HepG2 (cell line): ENCODE measurements around the gene CHRNB4. TPM values are rescaled to one million over a fixed set of nuclear protein-coding genes. Genes with fewer than 3 reads are reported as not detected.
A peak's percentile ranks its signal among the peaks of the same experiment; 100 is the strongest.

Source experiments
- ATAC-seq: fragments of 200-7000 bp; cut with Tn5 transposase; 3 replicates; pipeline ENCODE4 v1.9.1; 2020; ENCODE audit warnings: mild to moderate bottlenecking, moderate library complexity
- BruUV-seq: library from RNA; stranded (reverse); fragments of 400-500 nt; replicated peaks from 2 replicates; lab custom pipeline; 2021; lab: Mats Ljungman, UMichigan
- CTCF ChIA-PET: fragments of 300-600 bp; formaldehyde crosslinking; extraction: SDS; loops from one replicate; lab custom pipeline; 2021; ENCODE audit warnings: low total read pairs, inconsistent platforms, low intra/inter-chr PET ratio; lab: Yijun Ruan, JAX
- POLR2A ChIA-PET: fragments of 350-600 bp; sonication (Branson Sonifier 250); formaldehyde crosslinking; loops from one replicate; lab custom pipeline; 2020; ENCODE audit warnings: antibody characterized with exemption, inconsistent platforms; lab: Yijun Ruan, JAX
- DNase-seq: peaks from one replicate; pipeline ENCODE4 v3.0.0-alpha.2; 2015; ENCODE audit warnings: low spot score
- FAIRE-seq: peaks from 3 replicates; lab custom pipeline; 2011; peaks lifted over from hg19 to GRCh38; lab: Jason Lieb, UNC
- H2AFZ ChIP-seq: one replicate; pipeline ENCODE4 v1.6.1; 2011; ENCODE audit warnings: low read length, inconsistent platforms
- H3K27ac ChIP-seq: fragments of 300-600 bp; 3 replicates; pipeline ENCODE4 v1.8.0; 2011; ENCODE audit warnings: mixed run types, mild to moderate bottlenecking, mixed read lengths, low read length, inconsistent platforms; ENCODE audit not compliant: insufficient read depth; ENCODE audit errors: extremely low read length
- H3K27me3 ChIP-seq, 2 experiments: fragments of 200-600 bp in 1 of 2; 2 replicates in 1 of 2; 3 replicates in 1 of 2; pipeline versions ENCODE4 v1.6.0 to v1.8.0; 2011; ENCODE audit warnings: low read length in 2 of 2, mild to moderate bottlenecking in 2 of 2, moderate library complexity in 2 of 2, inconsistent platforms in 1 of 2; ENCODE audit not compliant: insufficient read depth in 2 of 2, control insufficient read depth in 1 of 2
- H3K36me3 ChIP-seq, 2 experiments: fragments of 200-600 bp in 1 of 2; replicated peaks in 1 of 2; 2 replicates in 1 of 2; 3 replicates in 1 of 2; pipeline versions ENCODE4 v1.5.1 to v1.8.0; 2011; ENCODE audit warnings: low read length in 2 of 2, inconsistent platforms in 1 of 2; ENCODE audit not compliant: insufficient read depth in 2 of 2, control insufficient read depth in 1 of 2
- H3K4me1 ChIP-seq: 2 replicates; pipeline ENCODE4 v1.5.1; 2012; ENCODE audit warnings: low read length, inconsistent platforms; ENCODE audit not compliant: insufficient read depth
- H3K4me2 ChIP-seq: 2 replicates; pipeline ENCODE4 v1.6.0; 2011; ENCODE audit warnings: low read depth, low read length, inconsistent platforms
- H3K4me3 ChIP-seq, 3 experiments: fragments of 200-600 bp in 1 of 3; sonication (generic), shearing (Covaris generic) in 1 of 3; replicated peaks in 1 of 3; 2 replicates each; pipeline ENCODE4 v1.5.1; 2011 to 2016; ENCODE audit warnings: low read length in 3 of 3, inconsistent platforms in 2 of 3, low read depth in 2 of 3, mild to moderate bottlenecking in 2 of 3, control low read depth in 1 of 3, mixed read lengths in 1 of 3; ENCODE audit not compliant: insufficient read depth in 1 of 3
- H3K79me2 ChIP-seq: one replicate; pipeline ENCODE4 v1.6.1; 2011; ENCODE audit warnings: low read length, inconsistent platforms; ENCODE audit not compliant: insufficient read depth
- H3K9ac ChIP-seq: 2 replicates; pipeline ENCODE4 v1.6.0; 2011; ENCODE audit warnings: mild to moderate bottlenecking, low read depth, low read length, inconsistent platforms; ENCODE audit not compliant: insufficient read depth
- H3K9me3 ChIP-seq: 2 replicates; pipeline ENCODE4 v1.5.1; 2012; ENCODE audit warnings: mild to moderate bottlenecking, low read length
- H4K20me1 ChIP-seq: 2 replicates; pipeline ENCODE4 v1.6.0; 2011; ENCODE audit warnings: inconsistent platforms, mild to moderate bottlenecking, low read length, moderate library complexity; ENCODE audit not compliant: insufficient read depth
- E2F1 ChIP-seq: sonication (generic); formaldehyde crosslinking; IDR thresholded peaks from 2 replicates; pipeline ENCODE4 v1.5.0; 2020; ENCODE audit warnings: missing genetic modification reagents
- HBP1 ChIP-seq: IDR thresholded peaks from 2 replicates; pipeline ENCODE4 v1.6.1; 2016; ENCODE audit warnings: low read depth, control low read depth
- HNF1B ChIP-seq: sonication (generic); formaldehyde crosslinking; IDR thresholded peaks from 2 replicates; pipeline ENCODE4 v1.5.1; 2020; ENCODE audit warnings: mild to moderate bottlenecking, moderate library complexity, missing genetic modification reagents
- KLF11 ChIP-seq: IDR thresholded peaks from 2 replicates; pipeline ENCODE4 v1.6.1; 2016; ENCODE audit warnings: missing compliant biosample characterization
- SETDB1 ChIP-seq: sonication (generic); formaldehyde crosslinking; IDR thresholded peaks from 2 replicates; pipeline ENCODE4 v1.5.1; 2020; ENCODE audit warnings: missing genetic modification reagents, mild to moderate bottlenecking, borderline replicate concordance
- SRSF1 ChIP-seq: fragments of 200-400 bp; formaldehyde crosslinking; optimal IDR thresholded peaks from 2 replicates; pipeline ENCODE3; 2017; ENCODE audit warnings: mild to moderate bottlenecking, low read depth, low read length, moderate library complexity
- ZNF609 ChIP-seq: sonication (generic); formaldehyde crosslinking; IDR thresholded peaks from 2 replicates; pipeline ENCODE4 v1.4.0; 2020; ENCODE audit warnings: mild to moderate bottlenecking, missing genetic modification reagents, borderline replicate concordance
- ZNF75D ChIP-seq: sonication (generic); formaldehyde crosslinking; IDR thresholded peaks from 2 replicates; pipeline ENCODE4 v1.8.1; 2023; ENCODE audit warnings: missing genetic modification reagents, mild to moderate bottlenecking, borderline replicate concordance
- WGBS: methylation state at CpG from one replicate; pipeline ENCODE4 v1.1.6; 2017; ENCODE audit warnings: low lambda C conversion rate; 5-methylcytosine and 5-hydroxymethylcytosine counted together
- in situ Hi-C: cut with HindIII; loops from 2 replicates; pipeline ENCODE4 v1.10.0; 2017; ENCODE audit warnings: low pct_unique_long_range_greater_than_20kb; ENCODE audit not compliant: extremely low pct_ligation_motif_present
- intact Hi-C: fragments of 100-400 bp; cut with micrococcal nuclease; formaldehyde crosslinking; loops from one replicate; pipeline ENCODE4 v1.10.0; 2022; ENCODE audit not compliant: unreplicated experiment
- polyA plus RNA-seq, 8 experiments: library from polyadenylated mRNA; depleted of rRNA in 3 of 8; stranded (reverse) in 7 of 8; unstranded in 1 of 8; fragments of >200 nt; fragmentation: Illumina TruSeq in 4 of 8; extraction: Trizol in 4 of 8; gene quantifications; 2 replicates each; pipeline versions ENCODE4 v1.2.1 to v1.2.3, GENCODE V29; 2011 to 2016; ENCODE audit warnings: low read depth in 4 of 8, missing spikeins in 1 of 8, mixed read lengths in 1 of 8; ENCODE audit not compliant: insufficient read depth in 1 of 8
- total RNA-seq, 5 experiments: library from RNA; depleted of rRNA; stranded (reverse); fragments of >200 nt; fragmentation: Illumina TruSeq; extraction: Trizol; gene quantifications; 2 replicates each; pipeline ENCODE4 v1.2.3, GENCODE V29; 2016; ENCODE audit warnings: low read depth in 1 of 5

The CHRNB4 gene
- total and polyA plus RNA-seq, 2 of the 13 experiments (the other 11 are each of a cell fraction or from before 2014, with no cell fraction given): not detected

- Histone ChIP-seq H3K9me3 (no peaks in the 10 kb centered on the region), H3K4me2 (no peak overlapping the region), H3K79me2 (no peaks in the 10 kb centered on the region), H3K36me3 (no peaks in the 10 kb centered on the region), H3K4me1 (no peaks in the 10 kb centered on the region), H3K27me3 (peaks cover 3 to 39% of the 10 kb centered on the region in 2 experiments; a peak in 4 of 5 replicates), H3K27ac (no peak overlapping the region), H2AFZ (no peak overlapping the region), H3K9ac (no peak overlapping the region), H4K20me1 (no peaks in the 10 kb centered on the region), H3K4me3 (no peak overlapping the region)
- ChIA-PET POLR2A (no interaction called here), CTCF (interaction anchor here (1.2 to 2.3 kb wide), 4 partner anchors 21 to 133 kb away, joined by 3 to 20 read pairs (median 8); no protein-coding TSS in a partner anchor)
- ATAC-seq (peak; percentile 7; the same call in 1 of the 3 replicates), FAIRE-seq (no peak), DNase-seq (no peak)
- intact Hi-C loops: loop anchor here (1.0 kb wide), 2 partner anchors 91 to 133 kb away; no protein-coding TSS in a partner anchor
- BruUV-seq: no TSS peak
- TF ChIP-seq HNF1B (CRISPR knock-in tag) (0 out of 2 replicates have a peak, but pooled peaks have one; percentile 9), E2F1 (CRISPR knock-in tag) (no peak)
- in situ Hi-C loops: no loop called here
- 66% methylated on average over 6 of the region's 8 CpGs for WGBS
Measured at GRCh38 chr15:78618064-78618463, 22.9 kb downstream of the CHRNB4 start.

- in situ Hi-C loops: no loop called here
- TF ChIP-seq KLF11 (CRISPR knock-in tag) (no peak), ZNF75D (CRISPR knock-in tag) (no peak), SETDB1 (CRISPR knock-in tag) (no peak), SRSF1 (no peak), HBP1 (CRISPR knock-in tag) (no peak), ZNF609 (CRISPR knock-in tag) (no peak)
Measured at GRCh38 chr15:78617516-78617915, 23.5 kb downstream of the CHRNB4 start.

More at GRCh38 chr15:78617516-78617915, 23.5 kb downstream of the CHRNB4 start:
- Histone ChIP-seq H4K20me1 (no peaks in the 10 kb centered on the region), H2AFZ (no peak overlapping the region), H3K36me3 (no peaks in the 10 kb centered on the region), H3K9me3 (no peaks in the 10 kb centered on the region), H3K79me2 (no peaks in the 10 kb centered on the region), H3K9ac (no peak overlapping the region), H3K4me2 (no peak overlapping the region), H3K4me1 (no peaks in the 10 kb centered on the region), H3K27me3 (peaks cover 3 to 36% of the 10 kb centered on the region in 2 experiments; a peak in 4 of 5 replicates), H3K27ac (no peak overlapping the region), H3K4me3 (no peak overlapping the region)
- intact Hi-C loops: no loop called here
- BruUV-seq: no TSS peak
- DNase-seq (no peak), ATAC-seq (no peak), FAIRE-seq (no peak)
- ChIA-PET CTCF (interaction anchor here (1.7 to 2.3 kb wide), 2 partner anchors 91 to 134 kb away, joined by 13 to 20 read pairs; no protein-coding TSS in a partner anchor), POLR2A (no interaction called here)
- WGBS: 23% methylated on average over 4 of the region's 5 CpGs
